Esophagus muscularis mucosa (tissue), 4 donors: ENCODE measurements around the gene NEO1. TPM values are rescaled to one million over a fixed set of nuclear protein-coding genes. Genes with fewer than 3 reads are reported as not detected.

Experiments
- DNase-seq: peaks from one replicate; pipeline ENCODE4 v3.0.0-alpha.2; 2017; ENCODE audit errors: extremely low spot score
- H3K27ac ChIP-seq, 4 donors: fragments of 200-600 bp; sonication (generic); replicated peaks in 1 of 4; 1 replicate in 3 of 4; 2 replicates in 1 of 4; pipeline ENCODE4 v1.5.1; 2016 to 2019; ENCODE audit warnings: mild to moderate bottlenecking in 1 of 4
- H3K27me3 ChIP-seq, 4 donors: fragments of 200-600 bp; sonication (generic); one replicate each; pipeline versions ENCODE4 v1.5.1 to v1.6.0; 2016 to 2019
- H3K36me3 ChIP-seq, 4 donors: fragments of 200-600 bp; sonication (generic); one replicate each; pipeline ENCODE4 v1.5.1; 2016 to 2019
- H3K4me1 ChIP-seq, 4 donors: fragments of 200-600 bp; sonication (generic); one replicate each; pipeline ENCODE4 v1.5.1; 2016 to 2019
- H3K4me3 ChIP-seq, 4 donors: fragments of 200-600 bp; sonication (generic); 1 replicate in 2 of 4; 2 replicates in 2 of 4; pipeline ENCODE4 v1.5.1; 2016 to 2019; ENCODE audit warnings: mild to moderate bottlenecking in 4 of 4, moderate library complexity in 1 of 4
- H3K9me3 ChIP-seq, 4 donors: fragments of 200-600 bp; sonication (generic); 1 replicate in 3 of 4; 2 replicates in 1 of 4; pipeline ENCODE4 v1.5.1; 2016 to 2019
- CTCF ChIP-seq, 3 experiments: fragments of 200-600 bp in 2 of 3; fragments of 450-650 bp in 1 of 3; sonication (generic) in 2 of 3; IDR thresholded peaks; one replicate each; pipeline ENCODE4 v1.5.1; 2017 to 2019; ENCODE audit warnings: antibody characterized with exemption in 3 of 3, mild to moderate bottlenecking in 2 of 3, moderate library complexity in 1 of 3
- EP300 ChIP-seq: sonication (generic); formaldehyde crosslinking; IDR thresholded peaks from one replicate; pipeline ENCODE4 v1.6.1; 2017; ENCODE audit warnings: antibody characterized with exemption
- POLR2A ChIP-seq: fragments of 450-650 bp; IDR thresholded peaks from one replicate; pipeline ENCODE4 v1.6.1; 2017; ENCODE audit warnings: antibody characterized with exemption, moderate library complexity, mild to moderate bottlenecking, low read depth
- POLR2AphosphoS5 ChIP-seq, 2 donors: sonication (generic); formaldehyde crosslinking; IDR thresholded peaks; one replicate each; pipeline ENCODE4 v1.6.1; 2017; ENCODE audit warnings: antibody characterized with exemption in 2 of 2
- WGBS: methylation state at CpG from one replicate; pipeline ENCODE4 v1.1.5; 2018; 5-methylcytosine and 5-hydroxymethylcytosine counted together
- intact Hi-C: fragments of 100-400 bp; cut with DNase I; formaldehyde crosslinking; loops from one replicate; pipeline ENCODE4 v1.15.1; 2023
- total RNA-seq, 4 donors: library from RNA; depleted of rRNA; stranded (reverse); fragments of >200 nt; gene quantifications; one replicate each; pipeline versions ENCODE4 v1.1.0 to v1.2.1, GENCODE V29; 2016

The NEO1 gene
- total RNA-seq, 4 donors from 2014 or later = 38.2 to 61.2 (median 53.5) TPM

GRCh38 chr15:73338606-73339374, 286.5 kb downstream of the NEO1 start:
- WGBS = 66% methylated on average over 4 of the region's 9 CpGs
- intact Hi-C loops = no loop called here
- Histone ChIP-seq H3K36me3 (no peaks in the 10 kb centered on the region), H3K27ac (no peak overlapping the region), H3K4me3 (no peak overlapping the region), H3K27me3 (peaks cover 0 to 4% (median 0%) of the 10 kb centered on the region in 4 donors), H3K9me3 (peaks cover 0 to 11% (median 5%) of the 10 kb centered on the region in 4 donors), H3K4me1 (peaks cover 0 to 3% (median 0%) of the 10 kb centered on the region in 4 donors)
- no peak for TF ChIP-seq POLR2AphosphoS5 (IDR thresholded peaks at IDR 0.05)
- TF ChIP-seq CTCF (IDR thresholded peaks at IDR 0.05) = no peak
- no peak for TF ChIP-seq POLR2A
- no peak for TF ChIP-seq EP300
- no peak for DNase-seq

GRCh38 chr15:73340502-73341192, 288.4 kb downstream of the NEO1 start:
- Histone ChIP-seq H3K27me3 (peaks cover 0 to 4% (median 0%) of the 10 kb centered on the region in 4 donors), H3K9me3 (peaks cover 0 to 11% (median 5%) of the 10 kb centered on the region in 4 donors), H3K27ac (no peak overlapping the region), H3K4me3 (no peak overlapping the region), H3K36me3 (no peaks in the 10 kb centered on the region), H3K4me1 (peaks cover 0 to 6% (median 0%) of the 10 kb centered on the region in 4 donors)
- TF ChIP-seq EP300 (no peak), POLR2A (no peak), CTCF (IDR thresholded peaks at IDR 0.05) (no peak), POLR2AphosphoS5 (IDR thresholded peaks at IDR 0.05) (no peak)
- intact Hi-C loops = no loop called here
- DNase-seq = no peak
- WGBS = 79% methylated on average over 9 of the region's 9 CpGs

GRCh38 chr15:73341886-73342600, 289.8 kb downstream of the NEO1 start:
- TF ChIP-seq CTCF (IDR thresholded peaks at IDR 0.05) (no peak), POLR2A (no peak), POLR2AphosphoS5 (IDR thresholded peaks at IDR 0.05) (no peak), EP300 (no peak)
- Histone ChIP-seq H3K36me3 (no peaks in the 10 kb centered on the region), H3K4me3 (no peak overlapping the region), H3K4me1 (peaks cover 0 to 9% (median 0%) of the 10 kb centered on the region in 4 donors), H3K9me3 (peaks cover 0 to 11% (median 5%) of the 10 kb centered on the region in 4 donors), H3K27ac (no peak overlapping the region), H3K27me3 (peaks cover 0 to 14% (median 0%) of the 10 kb centered on the region in 4 donors)
- WGBS = 75% methylated on average over 14 of the region's 14 CpGs
- no peak for DNase-seq
- intact Hi-C loops = no loop called here

GRCh38 chr15:73344056-73344455, 291.8 kb downstream of the NEO1 start:
- 66% methylated on average over 3 of the region's 3 CpGs for WGBS
- no peak overlapping the region for H3K4me3 ChIP-seq
- intact Hi-C loops = no loop called here
- peaks cover 0 to 9% (median 0%) of the 10 kb centered on the region in 4 donors for H3K4me1 ChIP-seq
- peaks cover 0 to 11% (median 5%) of the 10 kb centered on the region in 4 donors for H3K9me3 ChIP-seq
- no peak for DNase-seq
- TF ChIP-seq CTCF (IDR thresholded peaks at IDR 0.05) (no peak), EP300 (no peak), POLR2A (no peak), POLR2AphosphoS5 (IDR thresholded peaks at IDR 0.05) (no peak)
- no peak overlapping the region for H3K27ac ChIP-seq
- H3K27me3 ChIP-seq = peaks cover 0 to 29% (median 0%) of the 10 kb centered on the region in 4 donors
- H3K36me3 ChIP-seq = no peaks in the 10 kb centered on the region
